CD4-positive, alpha-beta T cell treated with Interleukin-21 for 1 hour (primary cell): ENCODE data around the gene ABI1.
"Not testable (repeated sequence)": the region's sequence is repeated elsewhere in the genome, so short reads cannot be mapped to it uniquely, and the experiment has no call there.

Source experiments
- DNase-seq: peaks from one replicate; pipeline ENCODE4 v3.0.0-alpha.2; 2020

ABI1 gene

DNA sequence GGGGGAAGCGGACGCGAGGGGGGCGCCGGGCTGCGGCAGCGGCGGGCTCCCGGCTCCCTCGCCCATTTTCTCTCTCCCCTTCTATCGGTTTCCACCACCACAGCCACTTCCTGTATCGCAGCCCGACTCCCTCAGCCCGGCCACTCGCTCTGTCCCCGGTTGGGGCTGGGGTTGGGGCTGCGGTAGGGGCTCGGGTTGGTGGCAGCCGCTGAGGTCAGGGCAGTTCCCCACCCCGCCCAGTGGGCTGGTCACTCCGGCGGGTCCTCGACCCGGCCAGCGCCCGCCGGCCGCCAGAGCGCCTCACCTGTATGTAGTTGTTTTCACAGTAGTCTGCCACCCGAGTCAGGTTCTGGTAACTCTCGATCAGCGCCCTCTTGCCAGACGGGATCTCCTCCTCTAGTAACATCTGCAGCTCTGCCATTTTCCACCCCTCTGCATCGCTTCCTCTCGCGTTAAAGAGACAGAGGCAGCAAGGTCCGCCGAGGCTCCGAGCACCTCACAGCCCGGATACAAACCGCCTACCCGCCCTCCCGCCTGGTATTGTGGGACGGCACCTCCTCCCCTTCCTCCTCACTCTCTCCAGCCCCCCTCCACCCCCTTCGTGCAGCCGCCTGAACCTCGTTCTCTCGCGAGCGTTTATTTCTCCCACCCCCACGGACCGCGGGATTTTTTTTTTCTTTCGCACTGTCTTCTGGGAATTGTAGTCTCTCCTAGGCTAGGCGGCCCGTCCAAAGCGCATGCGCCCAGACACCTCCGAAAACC, at the start of gene ABI1:
Gene ABI1, minus strand, starts transcription at position 516 of the 762 bp plus-strand sequence. Its CDS starts 95 bp downstream, at position 421.
- DNase-seq = peak; percentile 99

DNA sequence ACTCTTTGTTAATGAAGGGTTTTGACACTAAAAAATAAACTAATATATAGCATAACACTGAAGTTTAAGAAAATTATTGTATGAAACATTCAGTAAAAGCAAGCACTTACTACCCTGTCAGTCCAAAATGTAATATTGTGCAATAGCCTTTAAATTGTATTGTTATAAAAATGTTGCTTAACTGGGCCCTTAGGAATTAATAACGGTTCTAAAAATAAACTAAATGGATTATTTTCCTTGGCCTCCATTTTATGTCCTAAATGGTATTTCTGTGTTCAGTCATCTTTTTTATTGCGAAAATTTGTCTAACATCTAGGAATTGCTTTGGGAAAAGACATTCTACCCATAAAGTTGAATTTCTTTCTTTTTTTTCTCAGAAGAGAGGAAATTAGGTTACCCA, 49.0 kb upstream of the ABI1 start:
- DNase-seq = no peak

DNA sequence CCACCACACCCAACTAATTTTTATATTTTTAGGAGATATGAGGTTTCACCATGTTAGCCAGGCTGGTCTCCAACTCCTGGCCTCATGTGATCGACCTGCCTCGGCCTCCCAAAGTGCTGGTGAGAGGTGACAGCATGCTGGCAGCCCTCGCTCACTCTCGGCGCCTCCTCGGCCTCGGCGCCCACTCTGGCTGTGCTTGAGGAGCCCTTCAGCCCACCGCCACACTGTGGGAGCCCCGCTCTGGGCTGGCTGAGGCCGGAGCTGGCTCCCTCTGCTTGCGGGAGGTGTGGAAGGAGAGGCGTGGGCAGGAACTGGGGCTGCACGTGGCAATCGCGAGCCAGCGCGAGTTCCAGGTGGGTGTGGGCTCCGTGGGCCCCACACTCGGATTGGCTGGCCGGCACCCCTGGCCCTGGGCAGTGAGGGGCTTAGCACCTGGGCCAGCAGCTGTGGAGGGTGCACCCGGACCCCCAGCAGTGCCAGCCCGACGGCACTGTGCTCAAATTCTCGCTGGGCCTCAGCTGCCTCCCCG, 44.6 kb upstream of the ABI1 start:
- not testable (repeated sequence) for DNase-seq

DNA sequence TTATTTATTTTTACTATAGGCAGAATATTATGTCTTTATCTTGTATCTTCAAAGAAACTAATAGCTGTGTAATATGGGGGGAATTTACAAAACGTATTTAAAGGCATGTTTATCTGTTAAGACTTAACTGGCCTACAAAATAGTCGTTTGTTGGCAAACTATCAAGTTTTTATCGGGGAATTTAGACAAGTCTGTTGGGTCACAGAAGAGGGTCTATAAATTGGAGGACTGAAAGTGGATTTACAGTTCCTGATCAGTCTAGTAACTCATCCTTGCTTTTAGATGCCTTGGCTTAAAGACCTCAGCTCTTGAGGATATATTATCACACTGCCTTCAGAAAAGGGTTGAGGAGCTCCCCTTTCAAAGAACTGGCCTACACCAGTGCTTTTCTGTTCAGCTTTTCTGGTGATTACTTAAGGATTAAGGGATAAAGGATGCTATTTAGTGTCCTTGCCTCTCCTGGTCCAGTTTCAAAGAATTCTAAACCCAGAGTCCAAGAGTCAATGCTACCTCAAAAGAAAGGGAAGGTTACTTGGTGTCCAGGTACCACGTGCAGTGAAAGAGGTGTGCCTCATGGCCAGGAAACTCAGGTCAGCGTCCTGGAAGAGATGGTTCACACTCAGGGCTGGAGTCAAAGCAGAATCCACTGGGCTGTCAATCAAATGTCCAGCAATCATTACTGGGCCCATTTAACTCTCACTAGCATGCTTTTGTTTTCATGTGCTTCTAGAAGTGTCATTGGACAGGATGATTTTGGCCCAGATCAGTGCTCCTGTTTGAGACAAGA, 42.9 kb upstream of the ABI1 start:
- DNase-seq = no peak

DNA sequence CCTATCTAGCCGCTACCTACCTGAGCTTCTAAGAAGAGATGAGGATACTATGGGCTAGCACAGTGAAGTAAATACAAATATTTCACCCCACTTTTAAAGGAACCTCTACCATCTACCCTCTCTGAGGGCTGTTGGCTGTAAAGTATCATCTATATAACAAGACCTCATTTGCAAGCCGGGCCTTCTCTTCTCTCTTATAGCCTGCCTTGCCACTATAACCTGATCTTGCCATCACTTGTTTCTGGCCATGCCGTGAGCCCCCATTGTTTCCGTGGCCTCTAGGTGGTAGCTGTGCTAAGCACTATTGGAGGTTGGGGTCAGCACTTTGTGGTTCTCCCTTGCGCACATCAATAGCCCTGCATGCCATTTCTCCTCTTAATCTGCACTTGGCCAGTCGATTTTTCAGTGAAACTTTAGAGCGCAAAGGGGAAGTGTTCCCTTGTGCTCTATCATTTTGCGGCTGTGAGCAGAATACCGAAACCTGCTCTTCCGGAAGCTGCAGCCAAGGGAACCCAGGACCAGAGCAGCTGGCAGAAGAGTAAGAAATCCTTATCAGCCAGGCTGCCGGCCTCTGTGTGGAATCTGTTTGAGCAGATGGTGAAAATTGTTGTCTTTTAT, 31.7 kb upstream of the ABI1 start:
- not testable (repeated sequence) for DNase-seq

DNA sequence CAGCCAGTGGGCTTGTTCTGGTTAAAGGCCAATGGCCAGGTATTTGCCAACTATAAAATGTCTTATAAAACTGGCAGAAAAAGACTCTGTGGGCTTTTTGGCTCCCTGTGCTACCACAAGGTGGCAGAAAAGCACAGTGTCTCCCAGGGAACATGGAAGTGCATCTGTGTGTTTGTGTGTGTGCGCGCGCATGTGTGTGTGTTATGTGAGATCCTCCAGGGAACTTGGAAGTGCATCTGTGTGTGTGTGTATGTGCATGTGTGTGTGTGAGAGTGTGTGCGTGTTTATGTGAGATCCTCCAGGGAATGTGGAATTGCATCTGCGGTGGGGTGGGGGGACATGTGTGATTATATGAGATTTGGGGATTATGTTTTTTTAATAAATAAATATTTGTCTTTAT, 30.2 kb upstream of the ABI1 start:
- peak; percentile 41 for DNase-seq

DNA sequence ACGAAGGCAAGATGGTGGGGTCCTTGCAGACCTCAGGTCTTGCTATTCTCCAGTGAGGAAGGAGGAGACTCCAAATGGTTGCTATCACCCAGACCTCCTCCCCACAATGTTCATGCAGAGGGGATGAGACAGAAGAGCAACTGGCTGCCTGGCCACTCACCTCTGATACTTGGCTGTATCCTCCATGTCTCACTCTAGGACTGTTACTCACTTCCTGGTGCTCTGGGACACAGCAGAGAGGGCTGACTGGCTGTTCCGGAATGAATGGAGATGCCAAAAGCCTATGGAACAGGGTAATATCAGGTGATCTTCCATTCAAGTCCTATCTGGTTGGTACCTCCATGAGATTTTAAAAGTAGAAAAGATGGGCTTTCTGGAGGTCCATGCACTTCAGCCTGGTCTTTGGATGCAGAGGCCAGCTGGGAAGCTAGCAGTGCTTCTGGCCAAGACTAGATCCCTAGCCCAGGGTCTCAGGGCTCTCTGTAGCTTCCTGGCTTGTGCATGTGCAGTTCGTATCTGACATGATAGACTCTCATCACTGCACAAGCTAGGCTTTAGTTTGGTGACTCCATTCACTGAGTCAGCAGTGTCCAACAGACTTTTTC, 27.0 kb upstream of the ABI1 start:
- no peak for DNase-seq

DNA sequence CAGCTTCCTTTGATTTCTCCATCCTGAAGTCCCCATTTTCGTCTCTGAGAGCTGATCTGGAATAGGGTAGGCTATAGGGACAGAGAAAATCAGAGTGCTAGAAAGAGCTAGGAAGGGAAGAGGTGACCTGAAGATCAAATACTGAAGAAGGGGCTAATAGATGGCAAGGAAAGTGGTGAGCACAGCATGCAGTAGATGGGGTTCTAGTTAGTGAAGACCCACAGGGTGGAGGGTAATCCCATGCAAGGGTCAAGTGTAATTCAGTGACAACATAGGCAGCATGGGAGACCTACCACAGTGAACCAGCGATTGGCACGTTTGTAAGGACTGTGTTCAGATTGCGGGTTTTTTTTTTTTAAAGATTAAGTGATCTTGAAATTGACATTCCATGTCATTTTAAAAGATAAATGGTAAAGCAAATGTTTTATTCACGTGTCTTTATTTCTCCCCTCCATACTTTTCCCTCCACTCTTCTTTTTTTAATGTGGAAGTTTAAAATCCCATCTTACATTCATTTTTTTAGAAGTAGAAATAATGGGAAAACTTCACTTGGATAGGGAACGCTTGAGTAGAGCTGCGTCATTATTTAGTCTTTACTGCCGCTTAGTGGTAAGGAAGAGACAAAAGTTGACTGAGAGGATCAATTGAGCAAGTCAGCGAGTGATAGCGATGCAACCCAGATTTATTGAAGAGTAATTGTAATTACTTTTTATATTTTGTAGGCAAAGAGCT, 21.0 kb upstream of the ABI1 start:
- DNase-seq = peak; percentile 56

DNA sequence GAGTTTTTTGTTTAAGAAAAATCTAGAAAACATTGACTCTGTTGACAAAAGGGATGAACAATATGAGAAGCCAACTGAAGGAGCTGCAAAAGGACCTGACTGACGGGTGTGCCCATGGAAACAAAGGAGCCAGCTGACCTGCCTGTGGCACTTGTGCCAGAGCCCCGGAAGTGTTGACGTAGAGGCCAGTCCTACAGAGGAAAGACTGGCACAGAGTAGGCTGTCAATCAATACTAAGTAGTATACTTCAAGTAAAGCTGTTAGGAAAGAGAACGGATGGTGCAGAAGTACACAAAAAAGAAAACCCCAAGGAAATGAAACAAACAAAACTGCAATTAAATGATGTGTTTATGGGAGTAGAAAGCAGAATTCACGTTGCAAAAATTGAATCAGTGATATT, 19.0 kb upstream of the ABI1 start:
- no peak for DNase-seq

DNA sequence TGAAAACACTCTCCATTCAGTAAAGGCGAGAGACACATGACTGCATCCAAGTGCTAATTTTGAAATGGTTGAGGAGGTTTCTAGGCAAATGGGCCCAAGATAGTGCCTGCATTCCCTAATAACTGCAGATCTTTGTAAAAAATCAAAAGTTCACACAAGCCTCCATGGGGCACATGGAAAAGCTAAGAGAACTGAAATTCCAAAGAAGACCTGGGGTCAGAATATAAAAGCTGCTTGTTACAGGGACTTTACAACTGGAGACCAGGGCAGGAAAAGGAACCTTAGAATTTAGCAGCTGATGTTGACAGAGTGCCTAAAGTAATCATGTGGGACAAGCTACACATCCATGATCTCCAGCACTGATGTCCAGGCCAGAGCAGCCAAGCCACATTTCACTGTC, 10.0 kb upstream of the ABI1 start:
- no peak for DNase-seq

DNA sequence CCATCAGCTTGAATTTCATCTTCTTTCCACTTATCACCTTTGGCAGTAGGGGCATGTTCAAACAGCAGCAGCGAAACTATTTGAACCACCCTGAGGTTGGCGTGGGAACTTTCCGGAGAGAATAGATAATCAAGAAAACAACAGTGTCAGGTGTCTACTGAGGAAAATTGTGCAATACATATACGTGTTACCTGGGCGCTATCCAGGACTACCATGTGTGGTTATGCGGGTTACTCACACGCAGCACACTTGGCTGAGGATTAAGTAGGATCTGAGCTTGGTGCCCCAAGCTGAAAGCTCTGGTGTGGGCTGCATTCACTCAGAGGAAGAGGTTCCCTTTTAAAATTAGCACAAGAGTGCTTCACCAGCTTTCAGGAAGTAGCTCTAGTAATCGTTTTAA, 8.8 kb upstream of the ABI1 start:
- peak; percentile 4 for DNase-seq

DNA sequence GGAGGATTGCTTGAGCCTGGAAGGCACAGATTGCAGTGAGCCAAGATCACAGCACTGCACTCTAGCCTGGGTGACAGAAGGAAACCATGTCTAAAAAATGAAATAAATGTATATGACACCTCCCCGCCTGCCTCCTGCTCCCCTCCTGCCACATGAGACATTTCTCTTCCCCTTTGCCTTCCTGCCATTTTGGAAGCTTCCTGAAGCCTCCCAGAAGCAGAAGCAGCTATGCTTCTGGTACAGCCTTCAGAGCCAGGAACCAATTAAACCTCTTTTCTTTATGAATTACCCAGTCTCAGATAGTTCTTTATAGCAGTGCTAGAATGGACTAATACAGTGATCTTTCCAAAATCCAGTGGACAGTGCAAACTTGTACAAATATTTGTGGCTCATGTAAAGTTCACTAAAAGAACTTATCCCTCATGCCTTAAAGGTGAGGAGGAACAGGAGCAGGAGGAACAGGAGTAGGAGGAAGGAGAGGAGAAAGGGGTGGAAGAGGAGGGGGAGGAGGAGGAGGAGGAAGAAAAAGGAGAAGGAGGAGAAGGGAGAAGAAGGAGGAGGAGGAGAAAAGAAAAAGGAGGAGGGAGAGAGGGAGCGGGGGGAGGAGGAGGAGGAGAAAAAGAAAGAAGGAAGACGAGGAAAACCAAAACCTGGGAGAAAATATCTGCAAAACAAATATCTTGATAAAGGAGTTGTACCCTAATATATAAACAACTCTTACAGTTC, 2.8 kb upstream of the ABI1 start:
- no peak for DNase-seq

DNA sequence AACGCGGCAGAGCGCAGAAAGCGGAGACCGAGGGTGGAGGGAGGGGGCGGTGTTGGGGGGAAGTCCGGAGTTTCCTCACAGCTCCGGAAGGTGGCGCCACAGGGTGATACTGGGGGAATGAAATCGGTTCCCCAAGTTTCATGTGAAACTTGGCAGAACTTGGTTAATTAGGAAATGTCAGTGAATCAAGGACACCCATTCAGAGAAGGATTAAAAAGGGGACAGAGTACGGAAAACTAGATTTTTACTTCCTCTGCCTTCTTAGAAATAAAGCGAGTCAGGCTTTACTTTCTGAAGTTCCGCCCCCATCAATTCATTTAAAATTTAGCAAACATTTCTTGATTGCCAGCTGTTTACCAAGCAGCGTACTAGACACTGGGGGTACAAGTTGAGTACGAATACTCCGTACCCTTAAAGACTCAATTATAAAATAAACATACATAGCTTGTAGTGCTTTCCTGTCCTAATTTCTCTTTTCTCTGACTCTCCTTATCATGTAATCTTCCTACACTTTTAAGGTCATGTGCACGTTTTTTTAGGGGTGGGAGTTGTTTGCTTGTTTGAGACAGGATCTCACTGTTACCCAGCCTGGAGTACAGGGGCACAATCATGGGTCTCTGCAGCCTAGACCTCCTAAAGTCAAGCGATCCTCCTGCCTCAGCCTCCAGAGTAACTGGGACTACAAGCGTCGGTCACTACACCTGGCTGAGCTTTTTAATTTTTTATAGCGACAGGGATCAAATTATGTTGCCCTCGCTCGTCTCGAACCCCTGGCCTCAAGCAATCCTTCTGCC, 644 bp upstream of the ABI1 start:
- no peak for DNase-seq

DNA sequence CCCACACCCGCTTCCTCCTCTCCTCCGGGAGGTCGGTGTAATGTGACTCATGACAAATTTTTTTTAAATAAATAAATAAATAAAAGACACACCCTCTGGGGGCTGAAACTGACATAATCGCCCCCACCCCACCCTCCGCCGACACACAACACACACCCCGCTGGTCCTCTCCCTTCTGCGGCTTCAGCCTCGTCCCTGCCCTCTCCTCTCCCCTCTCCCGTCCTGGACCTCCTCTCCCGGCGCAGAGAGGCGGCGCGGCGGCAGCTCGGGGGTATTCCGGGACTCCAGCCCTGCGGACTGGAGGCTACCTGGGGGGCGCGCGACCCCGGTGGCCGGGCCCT, 686 bp downstream of the ABI1 start:
- DNase-seq = peak; percentile 70

DNA sequence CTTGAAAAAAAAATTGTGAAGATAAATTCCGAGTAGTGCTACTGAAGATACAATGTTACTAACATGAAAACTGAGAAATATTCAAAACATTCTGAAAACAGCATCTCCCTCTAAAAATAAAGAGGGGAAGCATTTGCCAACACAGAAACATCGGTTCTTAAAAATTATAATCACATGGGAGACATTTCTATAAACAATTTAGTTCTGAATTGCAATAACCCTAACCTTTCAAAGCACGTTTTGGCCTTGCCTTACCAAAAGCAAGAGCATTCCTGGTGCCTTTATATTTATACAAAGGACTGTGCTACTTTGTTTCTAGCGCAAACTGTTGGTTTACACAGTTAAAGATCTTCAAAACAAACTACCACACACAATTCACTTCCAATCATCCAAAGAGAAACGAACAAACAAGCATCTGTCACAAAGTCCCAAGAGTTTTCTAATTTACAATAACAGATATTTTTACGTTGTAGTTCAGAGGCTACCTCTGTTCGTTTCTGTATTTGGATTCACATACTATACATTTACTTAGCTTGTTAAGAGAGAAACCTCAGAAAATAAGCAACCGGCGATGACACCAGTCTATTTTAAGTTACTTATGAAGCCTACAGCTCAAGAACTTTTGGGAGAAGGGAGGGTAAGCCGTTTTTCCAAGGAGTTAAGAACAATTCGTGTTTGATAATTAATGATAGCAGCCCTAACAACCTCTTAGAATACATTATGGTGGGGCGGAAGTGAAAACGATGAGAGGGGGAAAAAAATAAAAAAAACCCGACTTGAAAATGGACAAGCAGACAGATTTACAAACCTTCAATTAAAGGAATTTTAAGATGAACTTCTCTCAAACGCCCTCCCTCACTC, 1.3 kb downstream of the ABI1 start:
- no peak for DNase-seq

DNA sequence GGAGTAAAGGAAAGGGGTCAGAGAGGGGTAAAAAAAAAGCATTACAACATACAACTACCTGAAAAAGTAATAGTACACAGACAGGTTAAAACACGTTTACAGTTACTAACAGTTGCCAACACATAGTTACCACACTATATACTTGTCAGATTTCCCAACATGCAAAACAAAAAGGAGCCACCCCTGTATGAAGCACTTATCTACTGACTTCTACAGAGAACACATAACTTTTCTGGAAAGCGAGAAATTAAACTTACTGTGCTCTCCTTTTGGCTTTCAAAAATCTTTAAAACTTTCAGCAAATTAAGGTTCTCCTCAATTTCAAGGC, 2.1 kb downstream of the ABI1 start:
- no peak for DNase-seq

DNA sequence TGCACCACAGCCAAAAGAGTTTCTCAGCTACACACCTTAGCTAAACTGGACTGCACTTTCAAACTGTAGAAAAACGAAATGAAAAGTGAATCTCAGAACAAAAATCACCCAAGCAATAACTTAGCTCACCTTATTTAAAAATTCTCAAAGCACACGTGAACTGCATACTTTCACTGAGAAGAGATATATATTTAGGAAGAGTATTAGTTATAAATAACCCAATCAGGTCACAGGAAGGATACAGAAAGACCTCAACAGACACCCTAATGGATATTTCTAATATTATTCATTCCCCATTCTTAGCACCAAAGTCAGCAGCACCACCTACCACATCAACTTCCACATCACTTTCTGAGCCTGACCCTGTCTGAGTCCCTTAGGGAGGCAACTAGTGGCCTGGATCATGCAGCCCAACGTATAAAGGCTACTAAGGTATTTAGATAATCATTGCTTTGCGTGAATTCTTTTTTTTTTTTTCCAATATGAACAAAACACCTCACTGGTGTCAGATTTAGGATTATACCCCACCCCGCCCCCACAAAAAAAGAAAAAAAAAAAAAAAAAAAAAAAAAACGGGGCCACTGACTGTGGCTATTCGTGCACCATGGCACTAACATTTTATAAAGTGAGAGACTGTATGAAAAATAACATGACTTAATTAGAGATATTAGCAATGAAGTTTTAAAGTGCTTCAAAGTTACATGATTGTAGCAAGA, 2.6 kb downstream of the ABI1 start:
- DNase-seq = no peak

DNA sequence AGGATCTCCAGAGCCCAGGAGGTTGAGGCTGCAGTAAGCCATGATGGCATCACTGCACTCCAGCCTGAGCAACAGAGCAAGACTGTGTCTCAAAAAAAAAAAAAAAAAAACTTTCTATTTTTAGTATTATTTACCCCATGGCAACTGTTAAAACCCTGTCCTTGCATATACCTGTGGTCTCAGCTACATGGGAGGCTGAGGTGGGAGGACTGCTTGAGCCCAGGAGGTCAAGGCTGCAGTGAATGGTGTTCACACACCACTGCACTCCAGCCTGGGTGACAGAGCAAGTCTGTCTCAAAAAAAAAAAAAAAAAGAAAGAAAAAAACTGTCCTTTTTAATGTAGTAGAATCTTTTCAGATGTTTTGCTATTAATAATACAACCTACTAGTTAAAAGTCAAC, 3.2 kb downstream of the ABI1 start:
- not testable (repeated sequence) for DNase-seq

DNA sequence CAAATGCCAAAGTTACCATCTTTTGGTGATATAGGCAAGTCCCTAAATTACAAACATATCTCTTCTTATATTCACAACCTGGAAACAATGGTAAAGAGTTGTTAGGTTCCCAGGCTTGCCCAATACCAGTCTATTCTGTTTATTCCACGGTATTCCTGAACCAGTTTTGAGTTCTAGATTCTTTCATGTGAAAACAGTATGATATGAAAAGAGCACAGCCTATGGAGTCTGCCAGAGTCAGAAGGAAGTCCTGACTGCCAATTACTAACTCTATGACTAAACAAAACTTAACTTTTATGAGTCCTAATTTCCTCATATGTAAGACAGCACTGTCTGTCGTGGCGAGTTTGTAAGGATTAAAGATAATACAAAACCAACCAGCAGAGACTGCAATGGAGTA, 5.6 kb downstream of the ABI1 start:
- no peak for DNase-seq

DNA sequence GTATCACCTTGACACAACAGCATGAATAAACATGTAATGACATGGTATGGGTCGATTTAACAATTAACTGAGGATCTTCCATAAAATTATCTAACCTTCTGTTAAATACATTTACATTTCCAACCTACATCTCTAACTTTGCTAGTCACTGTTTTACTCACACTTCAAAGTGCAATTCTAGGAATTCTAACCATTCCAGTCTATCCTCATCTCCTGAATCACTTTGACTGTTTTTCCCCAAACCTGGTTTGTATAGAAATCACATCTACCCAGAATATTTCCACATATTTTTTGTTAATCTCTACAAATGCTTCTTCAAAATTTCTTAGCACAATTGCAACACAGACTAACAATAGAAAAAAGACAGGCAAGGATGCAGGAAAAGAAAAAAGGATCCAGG, 6.2 kb downstream of the ABI1 start:
- no peak for DNase-seq
